Kidney (tissue), 14 donors: ENCODE data around the gene ERC2. TPM values are rescaled to one million over a fixed set of nuclear protein-coding genes. Genes with fewer than 3 reads are reported as not detected.

Experiments used
- DNase-seq, 5 donors: peaks; one replicate each; pipeline ENCODE4 v3.0.0-alpha.2; 2013 to 2020
- FAIRE-seq: peaks from 2 replicates; lab custom pipeline; 2012; peaks lifted over from hg19 to GRCh38; lab: Jason Lieb, UNC
- H3K27ac ChIP-seq, 2 donors: one replicate each; pipeline ENCODE4 v1.7.0; 2013; ENCODE audit warnings: low read depth in 2 of 2, low read length in 2 of 2, inconsistent platforms in 1 of 2
- H3K27me3 ChIP-seq: one replicate; pipeline ENCODE4 v1.7.1; 2013; ENCODE audit warnings: low read length, inconsistent platforms; ENCODE audit not compliant: control insufficient read depth, insufficient read depth
- H3K36me3 ChIP-seq, 3 donors: one replicate each; pipeline versions ENCODE4 v1.7.0 to v1.7.1; 2013; ENCODE audit warnings: low read length in 3 of 3, control low read depth in 1 of 3, inconsistent platforms in 1 of 3; ENCODE audit not compliant: insufficient read depth in 3 of 3, control insufficient read depth in 2 of 3
- H3K4me1 ChIP-seq, 3 donors: one replicate each; pipeline versions ENCODE4 v1.7.0 to v1.7.1; 2013; ENCODE audit warnings: low read length in 3 of 3, inconsistent platforms in 1 of 3, low read depth in 1 of 3; ENCODE audit not compliant: control insufficient read depth in 2 of 3, insufficient read depth in 2 of 3
- H3K4me3 ChIP-seq, 3 donors: one replicate each; pipeline versions ENCODE4 v1.7.0 to v1.8.1; 2013; ENCODE audit warnings: low read length in 3 of 3, control low read depth in 1 of 3, inconsistent platforms in 1 of 3
- H3K9ac ChIP-seq, 3 donors: one replicate each; pipeline versions ENCODE4 v1.7.0 to v1.7.1; 2013; ENCODE audit warnings: low read length in 3 of 3, control low read depth in 1 of 3, inconsistent platforms in 1 of 3
- H3K9me3 ChIP-seq, 3 donors: one replicate each; pipeline versions ENCODE4 v1.7.0 to v1.7.1; 2013; ENCODE audit warnings: low read length in 3 of 3, control low read depth in 1 of 3, inconsistent platforms in 1 of 3; ENCODE audit not compliant: control insufficient read depth in 2 of 3, insufficient read depth in 1 of 3
- CTCF ChIP-seq: IDR thresholded peaks from 3 replicates; pipeline ENCODE4 v1.5.1; 2012; ENCODE audit warnings: mild to moderate bottlenecking, moderate library complexity, borderline replicate concordance; ENCODE audit not compliant: insufficient read depth; ENCODE audit errors: extremely low read depth
- intact Hi-C: fragments of 100-400 bp; cut with DNase I; formaldehyde crosslinking; loops from one replicate; pipeline ENCODE4 v1.11.1; 2022
- polyA plus RNA-seq: library from polyadenylated mRNA; stranded (reverse); fragments of 350-450 nt; fragmentation: Illumina TruSeq; extraction: RNeasy Lipid Tissue Mini Kit (QIAGEN cat#74804); gene quantifications from one replicate; pipeline ENCODE4 v1.2.3, GENCODE V29; 2014; ENCODE audit warnings: low read depth, low replicate concordance; ENCODE audit not compliant: insufficient read depth
- total RNA-seq: library from RNA; stranded (reverse); fragmentation: NEBNext Ultra II Directional; extraction: Animal tissue kit (Norgen Biotek cat#: 25700); gene quantifications from one replicate; pipeline ENCODE4 v1.2.1, GENCODE V29; 2021
- donor health status: control.
- donor health status: control.
- donor health status: control.
- donor health status: control.
- donor health status: control.
- donor health status: DM: yes; HTN: yes; CAD: no.
- donor health status: Normal renal cell carcinoma (clear cell type).

Gene ERC2
- total and polyA plus RNA-seq, 2 donors from 2014 or later, result 0.92 to 3.8 TPM

- no peaks in the 10 kb centered on the region for H3K27me3 ChIP-seq
Measured at GRCh38 chr3:55792742-55793141, 675.5 kb downstream of the ERC2 start.

GRCh38 chr3:55792009-55792408 is 676.3 kb downstream of the ERC2 start:
- Histone ChIP-seq H3K36me3 (no peaks in the 10 kb centered on the region), H3K27me3 (no peaks in the 10 kb centered on the region), H3K27ac (no peak overlapping the region), H3K9ac (no peak overlapping the region), H3K4me1 (peaks cover 0 to 7% (median 0%) of the 10 kb centered on the region in 3 donors), H3K9me3 (no peaks in the 10 kb centered on the region), H3K4me3 (no peak overlapping the region)
- TF ChIP-seq CTCF, result no peak
- DNase-seq (no peak), FAIRE-seq (no peak)
- intact Hi-C loops, result no loop called here

More at GRCh38 chr3:55792742-55793141, 675.5 kb downstream of the ERC2 start:
- Histone ChIP-seq H3K27ac (no peak overlapping the region), H3K9me3 (no peaks in the 10 kb centered on the region), H3K36me3 (no peaks in the 10 kb centered on the region), H3K9ac (no peak overlapping the region), H3K4me1 (peaks cover 0 to 7% (median 0%) of the 10 kb centered on the region in 3 donors), H3K4me3 (no peak overlapping the region)
- no peak for DNase-seq
- TF ChIP-seq CTCF, result no peak
- intact Hi-C loops, result no loop called here
- no peak for FAIRE-seq

- DNase-seq, result no peak
- no peak overlapping the region for H3K9ac ChIP-seq
- no peaks in the 10 kb centered on the region for H3K36me3 ChIP-seq
- no peak overlapping the region for H3K4me3 ChIP-seq
- peaks cover 0 to 7% (median 0%) of the 10 kb centered on the region in 3 donors for H3K4me1 ChIP-seq
- no peaks in the 10 kb centered on the region for H3K27me3 ChIP-seq
- no peak for TF ChIP-seq CTCF
- no peak for FAIRE-seq
- no peaks in the 10 kb centered on the region for H3K9me3 ChIP-seq
- no peak overlapping the region for H3K27ac ChIP-seq
- intact Hi-C loops, result no loop called here
Measured at GRCh38 chr3:55790596-55791350, 677.5 kb downstream of the ERC2 start.

GRCh38 chr3:55789516-55789915 is 678.8 kb downstream of the ERC2 start:
- no peak overlapping the region for H3K9ac ChIP-seq
- peaks cover 0 to 7% (median 0%) of the 10 kb centered on the region in 3 donors for H3K4me1 ChIP-seq
- TF ChIP-seq CTCF, result no peak
- no peak overlapping the region for H3K4me3 ChIP-seq
- no peaks in the 10 kb centered on the region for H3K27me3 ChIP-seq
- no peak for FAIRE-seq
- no peaks in the 10 kb centered on the region for H3K36me3 ChIP-seq
- intact Hi-C loops, result no loop called here
- DNase-seq, result no peak
- no peak overlapping the region for H3K27ac ChIP-seq
- no peaks in the 10 kb centered on the region for H3K9me3 ChIP-seq
